ENCODE measurements around the gene RDM1.

GRCh38 chr17:35875800-35876139 lies 54.8 kb downstream of the RDM1 start:
- TF ChIP-seq CTCF (IDR thresholded peaks at IDR 0.05; ENCODE audit: low read length) (no peak), EZH2 (IDR thresholded peaks at IDR 0.05; ENCODE audit: borderline replicate concordance, low read length) (no peak)

All from OCI-LY1 (cell line).